A549 (cell line): ENCODE measurements around the gene LMOD1. TPM values are rescaled to one million over a fixed set of nuclear protein-coding genes. Genes with fewer than 3 reads are reported as not detected.

Source experiments
- ATAC-seq, 2 experiments: fragments of 200-7000 bp in 1 of 2; fragments of >200 bp in 1 of 2; cut with Nextera tagmentation in 1 of 2; cut with Tn5 transposase in 1 of 2; 3 replicates each; pipeline versions ENCODE4 v1.8.0 to v1.9.1; 2018 to 2020; ENCODE audit warnings: mild to moderate bottlenecking in 1 of 2, moderate library complexity in 1 of 2
- CTCF ChIA-PET: fragments of 300-600 bp; sonication (Branson Sonifier 250); formaldehyde crosslinking; extraction: SDS; loops from one replicate; lab custom pipeline; 2021; ENCODE audit warnings: antibody characterized with exemption, inconsistent platforms; lab: Yijun Ruan, JAX
- POLR2A ChIA-PET: fragments of 350-600 bp; formaldehyde crosslinking; extraction: SDS; loops from one replicate; lab custom pipeline; 2021; ENCODE audit warnings: antibody characterized with exemption, inconsistent platforms; lab: Yijun Ruan, JAX
- DNase-seq, 2 experiments: peaks; one replicate each; pipeline versions ENCODE4 v3.0.0 to v3.0.0-alpha.2; 2011 to 2016; ENCODE audit warnings: low read depth in 1 of 2, low spot score in 1 of 2
- FAIRE-seq: peaks from 2 replicates; lab custom pipeline; 2011; peaks lifted over from hg19 to GRCh38; lab: Jason Lieb, UNC
- H3K27ac ChIP-seq, 2 experiments: fragments of >200 bp; sonication (Bioruptor Twin); formaldehyde crosslinking; 3 replicates each; pipeline ENCODE4 v1.5.1; 2016 to 2017
- H3K4me1 ChIP-seq: fragments of >200 bp; sonication (Bioruptor Twin); formaldehyde crosslinking; 3 replicates; pipeline ENCODE4 v1.6.1; 2016
- H3K4me2 ChIP-seq: fragments of >200 bp; sonication (Bioruptor Twin); formaldehyde crosslinking; 3 replicates; pipeline ENCODE4 v1.6.1; 2016
- H3K4me3 ChIP-seq: fragments of >200 bp; sonication (Bioruptor Twin); formaldehyde crosslinking; 3 replicates; pipeline ENCODE4 v1.5.1; 2016
- H3K9me3 ChIP-seq: fragments of >200 bp; sonication (Bioruptor Twin); formaldehyde crosslinking; 3 replicates; pipeline ENCODE4 v1.6.1; 2016
- CBX8 ChIP-seq: fragments of 200-600 bp; sonication (generic); IDR thresholded peaks from 2 replicates; pipeline ENCODE4 v1.6.1; 2016
- CEBPB ChIP-seq, 2 experiments: fragments of >200 bp in 1 of 2; sonication (Bioruptor Twin) in 1 of 2; formaldehyde crosslinking in 1 of 2; IDR thresholded peaks; 2 replicates each; pipeline ENCODE4 v1.6.1; 2012 to 2016
- CHD4 ChIP-seq: fragments of 200-600 bp; sonication (generic); IDR thresholded peaks from 2 replicates; pipeline ENCODE4 v1.6.1; 2016; ENCODE audit warnings: antibody characterized with exemption, mild to moderate bottlenecking, borderline replicate concordance
- EHF ChIP-seq: fragments of 250-450 bp; sonication (Bioruptor Pico); IDR thresholded peaks from 2 replicates; pipeline ENCODE4 v1.5.0; 2020; ENCODE audit warnings: mild to moderate bottlenecking
- EHMT2 ChIP-seq: fragments of 200-600 bp; sonication (generic); IDR thresholded peaks from 2 replicates; pipeline ENCODE4 v1.6.1; 2016; ENCODE audit warnings: antibody characterized with exemption, low read depth, mild to moderate bottlenecking, moderate library complexity
- FOXS1 ChIP-seq: fragments of 250-450 bp; sonication (Bioruptor Pico); IDR thresholded peaks from 2 replicates; pipeline ENCODE4 v1.5.0; 2020; ENCODE audit warnings: mild to moderate bottlenecking, moderate library complexity
- HEYL ChIP-seq: fragments of 250-450 bp; sonication (Bioruptor Pico); IDR thresholded peaks from 2 replicates; pipeline ENCODE4 v1.8.0; 2021; ENCODE audit warnings: mild to moderate bottlenecking, moderate library complexity
- HOXB13 ChIP-seq: fragments of 250-450 bp; sonication (Bioruptor Pico); IDR thresholded peaks from 2 replicates; pipeline ENCODE4 v1.5.0; 2020; ENCODE audit warnings: low read depth, mild to moderate bottlenecking, moderate library complexity
- JUN ChIP-seq, 2 experiments: fragments of >200 bp; sonication (Bioruptor Twin); formaldehyde crosslinking; IDR thresholded peaks; 2 replicates in 1 of 2; 3 replicates in 1 of 2; pipeline ENCODE4 v1.6.1; 2016 to 2017
- JUNB ChIP-seq: fragments of >200 bp; sonication (Bioruptor Twin); formaldehyde crosslinking; IDR thresholded peaks from 2 replicates; pipeline ENCODE4 v1.6.1; 2016
- NFE2L2 ChIP-seq: fragments of 150-350 bp; conservative IDR thresholded peaks from 2 replicates; pipeline ENCODE4 v1.6.1; 2014; ENCODE audit warnings: low read length
- NPAS2 ChIP-seq: fragments of 250-450 bp; sonication (Bioruptor Pico); IDR thresholded peaks from 2 replicates; pipeline ENCODE4 v1.8.0; 2022; ENCODE audit warnings: mild to moderate bottlenecking, moderate library complexity, borderline replicate concordance
- PHF8 ChIP-seq: fragments of 200-600 bp; sonication (generic); IDR thresholded peaks from 2 replicates; pipeline ENCODE4 v1.6.1; 2016; ENCODE audit warnings: low read depth, mild to moderate bottlenecking, antibody characterized with exemption, moderate library complexity, borderline replicate concordance
- POLR2A ChIP-seq: IDR thresholded peaks from 2 replicates; pipeline ENCODE4 v1.6.1; 2012; ENCODE audit warnings: mild to moderate bottlenecking, low read length
- RCOR1 ChIP-seq: fragments of 150-350 bp; IDR thresholded peaks from 2 replicates; pipeline ENCODE4 v1.6.1; 2014; ENCODE audit warnings: antibody characterized with exemption, low read length, low read depth
- RFX5 ChIP-seq: fragments of 450-650 bp; IDR thresholded peaks from 2 replicates; pipeline ENCODE4 v1.7.1; 2014; ENCODE audit warnings: antibody characterized with exemption, mild to moderate bottlenecking, moderate library complexity
- RNF2 ChIP-seq: fragments of 200-600 bp; sonication (generic); IDR thresholded peaks from 2 replicates; pipeline ENCODE4 v1.6.1; 2016; ENCODE audit warnings: low read depth, mild to moderate bottlenecking, antibody characterized with exemption, moderate library complexity, borderline replicate concordance
- TFCP2L1 ChIP-seq: fragments of 250-450 bp; sonication (Bioruptor Pico); IDR thresholded peaks from 2 replicates; pipeline ENCODE4 v1.5.0; 2021; ENCODE audit warnings: mild to moderate bottlenecking
- ZFP36 ChIP-seq: fragments of 450-650 bp; IDR thresholded peaks from 2 replicates; pipeline ENCODE4 v1.6.1; 2014; ENCODE audit warnings: borderline replicate concordance; ENCODE audit not compliant: partially characterized antibody
- ZNF302 ChIP-seq: fragments of 250-450 bp; sonication (Bioruptor Pico); IDR thresholded peaks from 2 replicates; pipeline ENCODE4 v1.9.0; 2021; ENCODE audit warnings: inconsistent platforms, mild to moderate bottlenecking, moderate library complexity
- ZSCAN20 ChIP-seq: fragments of 250-450 bp; sonication (Bioruptor Pico); IDR thresholded peaks from 2 replicates; pipeline ENCODE4 v1.8.0; 2022; ENCODE audit warnings: mild to moderate bottlenecking, moderate library complexity
- WGBS: methylation state at CpG from one replicate; pipeline ENCODE4 v1.1.6; 2017; ENCODE audit errors: missing lambda C conversion rate; 5-methylcytosine and 5-hydroxymethylcytosine counted together
- polyA plus RNA-seq, 4 experiments: library from polyadenylated mRNA; depleted of rRNA in 3 of 4; stranded (reverse); fragments of >200 nt; fragmentation: RNase III in 1 of 4; extraction: RNeasy Plus Mini Kit Qiagen cat#74134 plus additional on column Dnase treatment in 1 of 4; gene quantifications; 2 replicates in 3 of 4; 3 replicates in 1 of 4; pipeline ENCODE4 v1.2.3, GENCODE V29; 2011 to 2017
- TF ChIP-seq, protein P1 (sequence below): fragments of >200 bp; sonication (Bioruptor Twin); formaldehyde crosslinking; IDR thresholded peaks from 3 replicates; pipeline ENCODE4 v1.6.1; 2016
- TF ChIP-seq, protein P2 (sequence below): fragments of 250-450 bp; sonication (Bioruptor Pico); IDR thresholded peaks from 2 replicates; pipeline ENCODE4 v1.5.0; 2020; ENCODE audit warnings: low read depth, mild to moderate bottlenecking, moderate library complexity

Gene LMOD1
- polyA plus RNA-seq, 2 of the 4 experiments (the other 2 are of a cell fraction), result not detected

DNA sequence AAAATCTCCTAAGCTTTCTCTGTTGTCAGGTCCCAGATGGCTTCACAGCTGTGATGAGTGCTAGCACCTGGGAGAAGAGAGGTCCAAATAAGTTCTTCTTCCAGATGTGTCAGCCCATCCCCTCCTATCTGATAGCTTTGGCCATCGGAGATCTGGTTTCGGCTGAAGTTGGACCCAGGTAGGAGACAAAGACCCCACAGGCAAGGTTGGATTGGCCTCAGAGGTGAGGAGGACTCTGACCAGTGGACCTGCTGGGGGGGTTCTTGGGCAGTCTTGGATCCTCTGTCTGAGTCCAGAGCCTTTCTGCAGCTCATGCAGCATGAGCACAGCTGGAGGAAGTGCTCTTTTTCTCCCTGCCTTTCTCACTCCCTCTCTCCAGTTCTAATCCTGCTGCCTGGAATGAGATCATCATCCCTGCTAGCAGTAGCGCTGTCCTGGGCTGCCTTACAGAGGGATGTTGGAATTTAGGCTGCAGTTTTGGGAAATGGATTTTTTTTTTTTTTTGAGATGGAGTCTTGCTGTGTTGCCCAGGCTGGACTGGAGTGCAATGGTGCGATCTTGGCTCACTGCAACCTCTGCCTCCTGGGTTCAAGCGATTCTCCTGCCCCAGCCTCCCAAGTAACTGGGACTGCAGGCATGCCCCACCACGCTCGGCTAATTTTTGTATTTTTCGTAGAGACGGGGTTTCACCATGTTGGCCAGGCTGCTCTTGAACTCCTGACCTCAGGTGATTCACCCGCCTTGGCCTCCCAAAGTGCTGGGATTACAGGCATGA, 43.2 kb upstream of the LMOD1 start (continued):
- TF ChIP-seq NFE2L2 (no peak), PHF8 (no peak), ZSCAN20 (CRISPR knock-in tag) (no peak), ZNF302 (no peak), RNF2 (no peak)

DNA sequence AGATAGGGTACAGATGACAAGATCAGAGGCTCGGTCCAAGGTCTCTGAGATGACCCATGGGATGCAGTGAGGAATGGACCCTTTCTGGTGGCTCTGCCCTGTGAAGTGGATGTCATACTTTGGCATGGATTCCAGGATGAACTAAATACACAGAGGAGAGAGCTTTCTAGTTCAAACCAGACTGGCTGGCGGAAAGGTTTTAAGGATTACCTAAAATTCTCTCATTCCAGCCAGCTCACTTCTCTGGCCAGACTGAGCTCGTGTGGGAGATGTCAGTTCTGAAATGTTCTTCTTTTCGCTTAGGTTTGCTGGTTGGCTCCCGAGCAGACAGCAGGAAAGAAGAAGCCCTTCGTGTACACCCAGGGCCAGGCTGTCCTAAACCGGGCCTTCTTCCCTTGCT, 42.3 kb upstream of the LMOD1 start:
- H3K9me3 ChIP-seq, result no peaks in the 10 kb centered on the region
- DNase-seq (no peak), ATAC-seq (no peak), FAIRE-seq (no peak)
- POLR2A ChIA-PET, result no interaction called here
- CTCF ChIA-PET, result interaction anchor here (1.2 to 46.8 kb wide), 5 partner anchors 10 to 137 kb away, joined by 4 to 1624 read pairs (median 99); partner anchors contain the start of genes GPR37L1 and SHISA4
- no peak overlapping the region for H3K4me2 ChIP-seq
- no peak overlapping the region for H3K4me3 ChIP-seq
- peaks cover 14% of the 10 kb centered on the region for H3K4me1 ChIP-seq
- no peak overlapping the region for H3K27ac ChIP-seq
- WGBS, result 81% methylated on average over 7 of the region's 7 CpGs
- TF ChIP-seq CBX8, result no peak
- TF ChIP-seq JUNB, result no peak
- no peak for TF ChIP-seq HEYL (CRISPR knock-in tag)
- no peak for TF ChIP-seq FOXS1 (CRISPR knock-in tag)
- TF ChIP-seq EHMT2, result no peak
- no peak for TF ChIP-seq CHD4
- TF ChIP-seq RFX5, result no peak
- no peak for TF ChIP-seq CEBPB (IDR thresholded peaks at IDR 0.05)
- TF ChIP-seq HOXB13, result no peak
- no peak for TF ChIP-seq ZSCAN20 (CRISPR knock-in tag)
- no peak for TF ChIP-seq ZNF302
- TF ChIP-seq ZFP36, result no peak
- no peak for TF ChIP-seq TFCP2L1 (CRISPR knock-in tag)
- TF ChIP-seq, protein P1, sequence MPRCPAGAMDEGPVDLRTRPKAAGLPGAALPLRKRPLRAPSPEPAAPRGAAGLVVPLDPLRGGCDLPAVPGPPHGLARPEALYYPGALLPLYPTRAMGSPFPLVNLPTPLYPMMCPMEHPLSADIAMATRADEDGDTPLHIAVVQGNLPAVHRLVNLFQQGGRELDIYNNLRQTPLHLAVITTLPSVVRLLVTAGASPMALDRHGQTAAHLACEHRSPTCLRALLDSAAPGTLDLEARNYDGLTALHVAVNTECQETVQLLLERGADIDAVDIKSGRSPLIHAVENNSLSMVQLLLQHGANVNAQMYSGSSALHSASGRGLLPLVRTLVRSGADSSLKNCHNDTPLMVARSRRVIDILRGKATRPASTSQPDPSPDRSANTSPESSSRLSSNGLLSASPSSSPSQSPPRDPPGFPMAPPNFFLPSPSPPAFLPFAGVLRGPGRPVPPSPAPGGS, result no peak
- no peak for TF ChIP-seq NPAS2

DNA sequence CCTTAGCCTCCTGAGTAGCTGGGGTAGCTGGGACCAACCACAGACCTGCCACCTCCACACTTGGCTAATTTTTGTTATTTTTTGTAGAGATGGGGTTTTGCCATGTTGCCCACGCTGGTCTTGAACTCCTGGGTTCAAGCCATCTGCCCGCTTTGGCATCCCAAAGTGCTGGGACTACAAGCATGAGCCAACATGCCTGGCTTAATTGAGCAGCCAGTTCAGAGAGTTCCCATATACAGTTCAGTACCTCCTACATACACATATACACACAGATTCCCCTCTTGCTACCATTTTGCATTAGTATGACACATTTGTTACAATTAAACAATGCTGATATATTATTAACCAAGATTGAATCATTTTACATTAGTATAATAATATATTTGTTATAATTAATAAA, 39.0 kb upstream of the LMOD1 start:
- TF ChIP-seq, protein P2, sequence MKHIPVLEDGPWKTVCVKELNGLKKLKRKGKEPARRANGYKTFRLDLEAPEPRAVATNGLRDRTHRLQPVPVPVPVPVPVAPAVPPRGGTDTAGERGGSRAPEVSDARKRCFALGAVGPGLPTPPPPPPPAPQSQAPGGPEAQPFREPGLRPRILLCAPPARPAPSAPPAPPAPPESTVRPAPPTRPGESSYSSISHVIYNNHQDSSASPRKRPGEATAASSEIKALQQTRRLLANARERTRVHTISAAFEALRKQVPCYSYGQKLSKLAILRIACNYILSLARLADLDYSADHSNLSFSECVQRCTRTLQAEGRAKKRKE (CRISPR knock-in tag), result no peak
- TF ChIP-seq JUN (IDR thresholded peaks at IDR 0.05) (no peak), RCOR1 (no peak), POLR2A (no peak), EHF (CRISPR knock-in tag) (no peak)
- TF ChIP-seq, protein P1, result no peak
- Histone ChIP-seq H3K4me2 (no peak overlapping the region), H3K27ac (no peak overlapping the region), H3K4me3 (no peak overlapping the region), H3K9me3 (no peaks in the 10 kb centered on the region), H3K4me1 (peaks cover 14% of the 10 kb centered on the region)
- FAIRE-seq, result no peak
- no peak for DNase-seq
- ATAC-seq, result no peak
- ChIA-PET CTCF (interaction anchor here (0.6 to 46.8 kb wide), 8 partner anchors 11 to 140 kb away, joined by 3 to 1624 read pairs (median 6); partner anchors contain the start of genes GPR37L1 and SHISA4), POLR2A (no interaction called here)
- 92% methylated on average over 2 of the region's 2 CpGs for WGBS
